ENCODE measurements around the gene DPYD.

DPYD gene

GRCh38 chr1:97308131-97308530 is 612.7 kb downstream of the DPYD start:
- CTCF ChIA-PET = no interaction called here
- DNase-seq (ENCODE audit: low read depth, low spot score) = no peak

GRCh38 chr1:97307568-97307967 is 613.3 kb downstream of the DPYD start:
- no peak for DNase-seq (ENCODE audit: low read depth, low spot score)
- ChIA-PET POLR2A (no interaction called here), CTCF (no interaction called here)
- H3K4me3 ChIP-seq (ENCODE audit: low read depth, low read length) = no peak overlapping the region
- TF ChIP-seq CTCF (IDR thresholded peaks at IDR 0.05; ENCODE audit: insufficient read depth, low read length, missing control alignments) = no peak

More at GRCh38 chr1:97308131-97308530, 612.7 kb downstream of the DPYD start:
- TF ChIP-seq CTCF (IDR thresholded peaks at IDR 0.05; ENCODE audit: insufficient read depth, low read length, missing control alignments) = no peak
- POLR2A ChIA-PET = no interaction called here
- no peak overlapping the region for H3K4me3 ChIP-seq (ENCODE audit: low read depth, low read length)

- ChIA-PET CTCF (no interaction called here), POLR2A (no interaction called here)
- no peak for DNase-seq (ENCODE audit: low read depth, low spot score)
- TF ChIP-seq CTCF (IDR thresholded peaks at IDR 0.05; ENCODE audit: insufficient read depth, low read length, missing control alignments) = no peak
- H3K4me3 ChIP-seq (ENCODE audit: low read depth, low read length) = no peak overlapping the region
Measured at GRCh38 chr1:97307151-97307550, 613.7 kb downstream of the DPYD start.

- ChIA-PET POLR2A (no interaction called here), CTCF (no interaction called here)
- no peak for TF ChIP-seq CTCF (IDR thresholded peaks at IDR 0.05; ENCODE audit: insufficient read depth, low read length, missing control alignments)
- no peak overlapping the region for H3K4me3 ChIP-seq (ENCODE audit: low read depth, low read length)
- no peak for DNase-seq (ENCODE audit: low read depth, low spot score)
Measured at GRCh38 chr1:97306504-97306903, 614.3 kb downstream of the DPYD start.

GRCh38 chr1:97304366-97304765 is 616.5 kb downstream of the DPYD start:
- CTCF ChIA-PET = no interaction called here
- H3K4me3 ChIP-seq (ENCODE audit: low read depth, low read length) = no peak overlapping the region
- DNase-seq (ENCODE audit: low read depth, low spot score) = no peak
- TF ChIP-seq CTCF (IDR thresholded peaks at IDR 0.05; ENCODE audit: insufficient read depth, low read length, missing control alignments) = no peak
- POLR2A ChIA-PET = no interaction called here

- ChIA-PET CTCF (no interaction called here), POLR2A (no interaction called here)
- TF ChIP-seq CTCF (IDR thresholded peaks at IDR 0.05; ENCODE audit: insufficient read depth, low read length, missing control alignments) = no peak
- DNase-seq (ENCODE audit: low read depth, low spot score) = no peak
- H3K4me3 ChIP-seq (ENCODE audit: low read depth, low read length) = no peak overlapping the region
Measured at GRCh38 chr1:97298966-97299365, 621.9 kb downstream of the DPYD start.

All from AG04449 (cell line).